Testis (tissue), 3 donors: Measurements from ENCODE around the gene MYOM1. TPM values are rescaled to one million over a fixed set of nuclear protein-coding genes. Genes with fewer than 3 reads are reported as not detected.

Source experiments
- polyA plus RNA-seq: library from polyadenylated mRNA; stranded (reverse); fragments of 350-450 nt; fragmentation: Illumina TruSeq; extraction: RNeasy Lipid Tissue Mini Kit (QIAGEN cat#74804); gene quantifications from one replicate; pipeline ENCODE4 v1.2.3, GENCODE V29; 2014; ENCODE audit warnings: low read depth, low replicate concordance; ENCODE audit not compliant: insufficient read depth
- small RNA-seq, 2 donors: library from RNA; depleted of rRNA; stranded (forward); fragments of <200 nt; gene quantifications; one replicate each; pipeline ENCODE3, GENCODE V24; 2016
- total RNA-seq, 2 donors: library from RNA; depleted of rRNA; stranded (reverse); fragments of >200 nt; gene quantifications; one replicate each; pipeline ENCODE4 v1.2.3, GENCODE V29; 2016

MYOM1 gene
- total and polyA plus RNA-seq, 3 donors from 2014 or later: 9.1 to 19.9 (median 16.9) TPM

Small RNAs within 50 kb of the gene (small RNA-seq; reads per million reads assigned to genes)
- gene RF00156 (0 reads per million in 2 donors), gene RNU7-25P (0 reads per million in 2 donors)

Other genes starting within 250 kb of the MYOM1 start
- gene LPIN2, start 206.8 kb downstream of the MYOM1 start, total RNA-seq: 100 to 1,000 TPM; 109 to 141 TPM
- gene LPIN2, start 206.8 kb downstream of the MYOM1 start, polyA plus RNA-seq: 56.0 TPM
- gene MYL12A, start 27.8 kb upstream of the MYOM1 start, total RNA-seq: 100 to 1,000 TPM; 148 to 177 TPM
- 219 TPM for gene MYL12A, start 27.8 kb upstream of the MYOM1 start, polyA plus RNA-seq
- gene MYL12B, start 42.2 kb upstream of the MYOM1 start, total RNA-seq: 100 to 1,000 TPM; 215 to 255 TPM
- gene MYL12B, start 42.2 kb upstream of the MYOM1 start, polyA plus RNA-seq: 372 TPM
- 100 to 1,000 TPM in 1 of 2 donors, 10 to 100 TPM in 1; 66.6 to 117 TPM for gene TGIF1, start 230.2 kb upstream of the MYOM1 start, total RNA-seq
- 56.1 TPM for gene TGIF1, start 230.2 kb upstream of the MYOM1 start, polyA plus RNA-seq